Neural cell (in vitro differentiated cells): Measurements from ENCODE around the gene BICC1.

Experiments
- CTCF ChIP-seq: fragments of 450-650 bp; IDR thresholded peaks from 2 replicates; pipeline ENCODE4 v1.5.1; 2014; ENCODE audit warnings: antibody characterized with exemption, mild to moderate bottlenecking, moderate library complexity; ENCODE audit not compliant: poor library complexity, severe bottlenecking
- EP300 ChIP-seq: fragments of 450-650 bp; conservative IDR thresholded peaks from 2 replicates; pipeline ENCODE4 v1.6.1; 2014; ENCODE audit warnings: antibody characterized with exemption, mild to moderate bottlenecking, moderate library complexity; ENCODE audit not compliant: poor library complexity, severe bottlenecking
- MXI1 ChIP-seq: fragments of 450-650 bp; conservative IDR thresholded peaks from 2 replicates; pipeline ENCODE4 v1.6.1; 2014; ENCODE audit warnings: antibody characterized with exemption, mild to moderate bottlenecking; ENCODE audit not compliant: poor library complexity, severe bottlenecking
- POLR2AphosphoS5 ChIP-seq: IDR thresholded peaks from 2 replicates; pipeline ENCODE4 v1.6.1; 2012
- RAD21 ChIP-seq: fragments of 450-650 bp; conservative IDR thresholded peaks from 2 replicates; pipeline ENCODE4 v1.6.1; 2014; ENCODE audit warnings: antibody characterized with exemption, mild to moderate bottlenecking, moderate library complexity
- REST ChIP-seq: IDR thresholded peaks from 2 replicates; pipeline ENCODE4 v1.6.1; 2012; ENCODE audit warnings: borderline replicate concordance
- SMC3 ChIP-seq: fragments of 450-650 bp; conservative IDR thresholded peaks from 2 replicates; pipeline ENCODE4 v1.6.1; 2014; ENCODE audit warnings: antibody characterized with exemption, mild to moderate bottlenecking, moderate library complexity; ENCODE audit not compliant: poor library complexity
- TAF1 ChIP-seq: IDR thresholded peaks from 2 replicates; pipeline ENCODE4 v1.6.1; 2012; ENCODE audit warnings: low read depth

GRCh38 chr10:58514111-58514770, 1.6 kb downstream of the BICC1 start:
- TF ChIP-seq CTCF (no peak), POLR2AphosphoS5 (no peak), RAD21 (no peak), EP300 (no peak), MXI1 (no peak), REST (no peak), TAF1 (no peak), SMC3 (no peak)
